ENCODE results near the gene PTGIS. TPM values are rescaled to one million over a fixed set of nuclear protein-coding genes. Genes with fewer than 3 reads are reported as not detected.
"Not testable (repeated sequence)": the region's sequence is repeated elsewhere in the genome, so short reads cannot be mapped to it uniquely, and the experiment has no call there.

PTGIS gene
- total and polyA plus RNA-seq, 4 experiments from 2014 or later, result not detected

- no peak overlapping the region for H3K4me3 ChIP-seq (ENCODE audit: low read length in 2 of 2)
- peaks cover 14% of the 10 kb centered on the region for H3K4me1 ChIP-seq (ENCODE audit: insufficient read depth, low read length)
- H3K9me3 Mint-ChIP-seq, result no peaks in the 10 kb centered on the region
- ChIA-PET CTCF (ENCODE audit: partially characterized antibody) (interaction anchor here (0.7 to 6.5 kb wide), 12 partner anchors 20 to 1179 kb away, joined by 3 to 86 read pairs (median 4); partner anchors contain the start of gene SLC9A8), POLR2A (ENCODE audit: partially characterized antibody) (no interaction called here)
- H3K27me3 Mint-ChIP-seq, result peaks cover 6% of the 10 kb centered on the region in 2 donors
- H3K27me3 ChIP-seq (ENCODE audit: insufficient read depth, low read length), result no peaks in the 10 kb centered on the region
- no peak overlapping the region for H3K27ac ChIP-seq (ENCODE audit: low read depth, low read length)
- H3K4me1 Mint-ChIP-seq, result peaks cover 11 to 17% (median 15%) of the 10 kb centered on the region in 4 donors
- intact Hi-C loops (cut with micrococcal nuclease), result no loop called here
- no peaks in the 10 kb centered on the region for H3K36me3 ChIP-seq (ENCODE audit: insufficient read depth, low read length)
- no peak overlapping the region for H3K4me3 Mint-ChIP-seq
- no peaks in the 10 kb centered on the region for H3K9me3 ChIP-seq (ENCODE audit: control insufficient read depth in 1 of 2, low read length in 2 of 2)
- H3K27ac Mint-ChIP-seq, result peak overlapping the region in 1 of 7 donors; percentile 42
- H3K36me3 Mint-ChIP-seq, result no peaks in the 10 kb centered on the region
- no peak for DNase-seq
Measured at GRCh38 chr20:49612127-49612738, 44.3 kb upstream of the PTGIS start.

DNA sequence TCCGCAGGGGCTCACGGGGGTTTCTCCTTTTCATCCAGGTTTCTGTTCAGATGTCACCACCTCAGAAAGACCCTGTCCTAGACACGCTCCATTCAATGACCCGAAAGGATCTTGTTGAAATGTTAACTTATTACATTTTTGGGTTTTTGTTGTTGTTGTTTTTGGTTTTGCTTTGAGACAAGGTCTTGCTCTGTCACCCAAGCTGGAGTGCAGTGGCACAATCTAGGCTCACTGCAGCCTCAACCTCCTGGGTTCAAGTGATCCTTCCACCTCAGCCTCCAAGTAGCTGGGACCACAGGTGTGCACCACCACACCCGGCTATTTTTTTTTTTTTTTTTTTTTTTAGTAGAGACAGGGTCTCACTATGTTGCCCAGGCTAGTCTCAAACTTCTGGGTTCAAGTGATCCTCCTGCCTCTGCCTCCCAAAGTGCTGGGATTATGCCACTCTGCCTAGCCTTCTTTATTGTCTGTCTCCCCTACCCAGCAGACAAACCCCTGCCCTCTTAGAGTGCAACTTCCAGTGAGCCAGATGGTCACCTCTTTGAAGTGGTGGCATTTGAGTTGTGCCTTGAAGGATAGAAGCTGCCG is 43.7 kb upstream of the PTGIS start:
- not testable (repeated sequence) for H3K27ac Mint-ChIP-seq; H3K27ac ChIP-seq (ENCODE audit: low read depth, low read length); H3K27me3 ChIP-seq (ENCODE audit: insufficient read depth, low read length); H3K9me3 Mint-ChIP-seq; H3K36me3 ChIP-seq (ENCODE audit: insufficient read depth, low read length); H3K4me3 ChIP-seq (ENCODE audit: low read length in 2 of 2); DNase-seq; H3K9me3 ChIP-seq (ENCODE audit: control insufficient read depth in 1 of 2, low read length in 2 of 2); H3K27me3 Mint-ChIP-seq; H3K36me3 Mint-ChIP-seq
- peak overlapping the region in 1 of 8 donors; percentile 43 for H3K4me3 Mint-ChIP-seq
- ChIA-PET CTCF (ENCODE audit: partially characterized antibody) (interaction anchor here (0.7 to 6.5 kb wide), 10 partner anchors 21 to 1179 kb away, joined by 3 to 86 read pairs (median 4); partner anchors contain the start of gene SLC9A8), POLR2A (ENCODE audit: partially characterized antibody) (interaction anchor here (0.7 kb wide), 1 partner anchor 125 kb away, joined by 3 read pairs; no protein-coding TSS in a partner anchor)
- peaks cover 11 to 17% (median 15%) of the 10 kb centered on the region in 4 donors for H3K4me1 Mint-ChIP-seq
- intact Hi-C loops (cut with micrococcal nuclease), result loop anchor here (1.0 kb wide), 2 partner anchors 235 to 277 kb away; no protein-coding TSS in a partner anchor
- H3K4me1 ChIP-seq (ENCODE audit: insufficient read depth, low read length), result peaks cover 14% of the 10 kb centered on the region

DNA sequence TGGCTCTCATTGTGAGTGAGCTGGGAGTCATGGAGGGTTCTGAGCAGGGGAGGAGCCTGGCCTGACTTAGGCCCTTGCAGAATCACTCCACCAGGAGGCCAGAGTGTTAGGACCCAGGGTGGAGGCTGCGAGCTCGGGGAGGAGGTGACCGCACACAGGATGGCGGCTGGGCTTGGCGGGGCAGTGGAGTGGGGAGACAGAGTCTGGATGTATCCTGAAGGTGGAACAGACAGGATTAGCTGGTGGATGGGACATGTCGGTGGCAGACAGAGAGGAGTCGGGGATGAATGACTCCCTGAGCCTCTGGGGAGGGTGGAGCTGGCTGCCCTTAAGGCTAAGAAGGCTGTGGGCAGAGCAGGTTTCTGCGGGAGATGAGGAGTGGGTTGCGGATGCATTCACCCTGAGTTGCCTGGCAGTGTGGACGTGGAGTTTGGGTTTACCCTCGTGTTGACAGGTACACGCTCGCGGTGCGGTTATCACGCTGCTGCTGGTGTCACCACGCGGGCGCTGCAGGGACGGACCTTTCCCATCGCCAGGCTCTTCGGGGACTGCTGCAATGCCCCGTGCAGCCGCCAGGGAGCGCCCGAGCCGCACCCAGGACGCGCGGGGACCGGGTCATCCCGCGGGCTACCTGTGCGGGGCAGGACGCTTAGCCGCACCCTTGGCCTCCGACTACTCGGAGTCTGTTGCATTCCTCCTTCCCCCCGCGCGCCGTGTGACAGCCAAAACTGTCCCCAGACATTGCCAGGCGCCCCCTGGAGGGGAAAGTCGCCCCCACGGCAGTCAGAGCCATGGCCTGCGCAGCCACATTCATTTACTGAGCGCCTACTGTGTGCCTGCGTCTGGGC is 43.0 kb upstream of the PTGIS start:
- intact Hi-C loops (cut with micrococcal nuclease), result loop anchor here (1.0 kb wide), 2 partner anchors 235 to 277 kb away; no protein-coding TSS in a partner anchor
- no peak overlapping the region for H3K27ac ChIP-seq (ENCODE audit: low read depth, low read length)
- Mint-ChIP-seq H3K36me3 (no peaks in the 10 kb centered on the region), H3K4me3 (peak overlapping the region; percentile 29 to 66 (median 48)), H3K4me1 (peaks cover 11 to 17% (median 15%) of the 10 kb centered on the region in 4 donors), H3K27ac (peak overlapping the region in 2 of 7 donors; percentile 25 to 35), H3K9me3 (no peaks in the 10 kb centered on the region), H3K27me3 (peaks cover 6% of the 10 kb centered on the region in 2 donors)
- H3K4me1 ChIP-seq (ENCODE audit: insufficient read depth, low read length), result peaks cover 14% of the 10 kb centered on the region
- H3K4me3 ChIP-seq (ENCODE audit: low read length in 2 of 2), result no peak overlapping the region
- no peaks in the 10 kb centered on the region for H3K27me3 ChIP-seq (ENCODE audit: insufficient read depth, low read length)
- H3K36me3 ChIP-seq (ENCODE audit: insufficient read depth, low read length), result no peaks in the 10 kb centered on the region
- no peaks in the 10 kb centered on the region for H3K9me3 ChIP-seq (ENCODE audit: control insufficient read depth in 1 of 2, low read length in 2 of 2)
- CTCF ChIA-PET (ENCODE audit: partially characterized antibody), result interaction anchor here (0.8 to 6.6 kb wide), 16 partner anchors 16 to 321 kb away, joined by 3 to 86 read pairs (median 4); no protein-coding TSS in a partner anchor
- POLR2A ChIA-PET (ENCODE audit: partially characterized antibody), result interaction anchor here (0.7 to 1.6 kb wide), 2 partner anchors 126 to 202 kb away, joined by 3 to 5 read pairs; partner anchors contain the start of gene SLC9A8
- DNase-seq, result peak; percentile 67 to 75 (median 69)

- Mint-ChIP-seq H3K4me1 (peaks cover 11 to 17% (median 15%) of the 10 kb centered on the region in 4 donors), H3K9me3 (no peaks in the 10 kb centered on the region), H3K4me3 (peak overlapping the region in 7 of 8 donors; percentile 8 to 64 (median 53)), H3K27me3 (peaks cover 6 to 9% of the 10 kb centered on the region in 2 donors), H3K27ac (no peak overlapping the region), H3K36me3 (no peaks in the 10 kb centered on the region)
- H3K27me3 ChIP-seq (ENCODE audit: insufficient read depth, low read length), result no peaks in the 10 kb centered on the region
- H3K27ac ChIP-seq (ENCODE audit: low read depth, low read length), result no peak overlapping the region
- intact Hi-C loops (cut with micrococcal nuclease), result loop anchor here (1.0 kb wide), 1 partner anchor 68 kb away; no protein-coding TSS in a partner anchor
- CTCF ChIA-PET (ENCODE audit: partially characterized antibody), result interaction anchor here (0.6 to 6.6 kb wide), 26 partner anchors 9 to 462 kb away, joined by 3 to 86 read pairs (median 4); no protein-coding TSS in a partner anchor
- H3K4me3 ChIP-seq (ENCODE audit: low read length in 2 of 2), result no peak overlapping the region
- DNase-seq, result peak; percentile 66 to 73 (median 72)
- no peaks in the 10 kb centered on the region for H3K9me3 ChIP-seq (ENCODE audit: control insufficient read depth in 1 of 2, low read length in 2 of 2)
- H3K4me1 ChIP-seq (ENCODE audit: insufficient read depth, low read length), result peaks cover 14% of the 10 kb centered on the region
- H3K36me3 ChIP-seq (ENCODE audit: insufficient read depth, low read length), result no peaks in the 10 kb centered on the region
- POLR2A ChIA-PET (ENCODE audit: partially characterized antibody), result interaction anchor here (0.5 to 1.1 kb wide), 3 partner anchors 11 to 67 kb away, joined by 3 read pairs; no protein-coding TSS in a partner anchor
Measured at GRCh38 chr20:49608752-49609670, 41.1 kb upstream of the PTGIS start.

GRCh38 chr20:49607568-49607967 is 39.6 kb upstream of the PTGIS start:
- no peak overlapping the region for H3K27ac ChIP-seq (ENCODE audit: low read depth, low read length)
- H3K9me3 ChIP-seq (ENCODE audit: control insufficient read depth in 1 of 2, low read length in 2 of 2), result no peaks in the 10 kb centered on the region
- H3K4me1 ChIP-seq (ENCODE audit: insufficient read depth, low read length), result peaks cover 14% of the 10 kb centered on the region
- H3K4me1 Mint-ChIP-seq, result peaks cover 11 to 17% (median 15%) of the 10 kb centered on the region in 4 donors
- POLR2A ChIA-PET (ENCODE audit: partially characterized antibody), result interaction anchor here (1.1 kb wide), 1 partner anchor 10 kb away, joined by 3 read pairs; no protein-coding TSS in a partner anchor
- CTCF ChIA-PET (ENCODE audit: partially characterized antibody), result interaction anchor here (0.7 to 6.6 kb wide), 7 partner anchors 13 to 273 kb away, joined by 3 to 86 read pairs (median 6); no protein-coding TSS in a partner anchor
- no peak overlapping the region for H3K4me3 ChIP-seq (ENCODE audit: low read length in 2 of 2)
- H3K36me3 ChIP-seq (ENCODE audit: insufficient read depth, low read length), result no peaks in the 10 kb centered on the region
- intact Hi-C loops (cut with micrococcal nuclease), result no loop called here
- H3K9me3 Mint-ChIP-seq, result no peaks in the 10 kb centered on the region
- DNase-seq, result no peak
- no peak overlapping the region for H3K4me3 Mint-ChIP-seq
- no peaks in the 10 kb centered on the region for H3K27me3 ChIP-seq (ENCODE audit: insufficient read depth, low read length)
- no peaks in the 10 kb centered on the region for H3K36me3 Mint-ChIP-seq
- H3K27me3 Mint-ChIP-seq, result peaks cover 6 to 9% of the 10 kb centered on the region in 2 donors
- H3K27ac Mint-ChIP-seq, result no peak overlapping the region

GRCh38 chr20:49603209-49603627 is 35.3 kb upstream of the PTGIS start:
- ChIA-PET CTCF (ENCODE audit: partially characterized antibody) (interaction anchor here (1.4 to 2.1 kb wide), 2 partner anchors 62 to 243 kb away, joined by 5 to 7 read pairs; no protein-coding TSS in a partner anchor), POLR2A (ENCODE audit: partially characterized antibody) (no interaction called here)
- Histone ChIP-seq H3K27ac (ENCODE audit: low read depth, low read length) (no peak overlapping the region), H3K27me3 (ENCODE audit: insufficient read depth, low read length) (no peaks in the 10 kb centered on the region), H3K9me3 (ENCODE audit: control insufficient read depth in 1 of 2, low read length in 2 of 2) (no peaks in the 10 kb centered on the region), H3K4me3 (ENCODE audit: low read length in 2 of 2) (no peak overlapping the region), H3K36me3 (ENCODE audit: insufficient read depth, low read length) (no peaks in the 10 kb centered on the region), H3K4me1 (ENCODE audit: insufficient read depth, low read length) (no peaks in the 10 kb centered on the region)
- Mint-ChIP-seq H3K27ac (no peak overlapping the region), H3K9me3 (no peaks in the 10 kb centered on the region), H3K4me3 (no peak overlapping the region), H3K27me3 (peaks cover under 1 to 4% of the 10 kb centered on the region in 2 donors), H3K36me3 (no peaks in the 10 kb centered on the region), H3K4me1 (peaks cover 0 to under 1% (median 0%) of the 10 kb centered on the region in 4 donors)
- no peak for DNase-seq
- intact Hi-C loops (cut with micrococcal nuclease), result no loop called here

All from CD4-positive, alpha-beta memory T cell (primary cell).